Neural cell (in vitro differentiated cells): ENCODE results near the gene FTCD. TPM values are rescaled to one million over a fixed set of nuclear protein-coding genes. Genes with fewer than 3 reads are reported as not detected.

Source experiments
- H2AFZ ChIP-seq: fragments of 200-600, 300-800 bp; sonication (generic), shearing (Covaris generic); 2 replicates; pipeline ENCODE4 v1.6.0; 2014; ENCODE audit warnings: low read depth, mild to moderate bottlenecking, antibody characterized with exemption, low read length, moderate library complexity
- H3F3A ChIP-seq: fragments of 200-600 bp; shearing (Covaris generic); 2 replicates; pipeline ENCODE4 v1.6.1; 2016; ENCODE audit warnings: mild to moderate bottlenecking, moderate library complexity, mixed read lengths, antibody characterized with exemption, low read length; ENCODE audit not compliant: insufficient read depth, poor library complexity, severe bottlenecking
- H3K27ac ChIP-seq: fragments of 200-600, 300-800 bp; sonication (generic), shearing (Covaris generic); 2 replicates; pipeline ENCODE4 v1.5.1; 2014; ENCODE audit warnings: mild to moderate bottlenecking, low read length, moderate library complexity
- H3K27me3 ChIP-seq: fragments of 300-800, 200-600 bp; sonication (generic), shearing (Covaris generic); 2 replicates; pipeline ENCODE4 v1.6.0; 2014; ENCODE audit warnings: mild to moderate bottlenecking, low read depth, low read length, moderate library complexity; ENCODE audit not compliant: insufficient read depth
- H3K36me3 ChIP-seq: fragments of 300-800, 200-600 bp; sonication (generic), shearing (Covaris generic); 2 replicates; pipeline ENCODE4 v1.5.1; 2014; ENCODE audit warnings: mild to moderate bottlenecking, antibody characterized with exemption, low read length, moderate library complexity; ENCODE audit not compliant: insufficient read depth
- H3K4me2 ChIP-seq: fragments of 300-800, 200-600 bp; sonication (generic), shearing (Covaris generic); 2 replicates; pipeline ENCODE4 v1.6.0; 2014; ENCODE audit warnings: mild to moderate bottlenecking, low read length
- H3K4me3 ChIP-seq: fragments of 300-800, 200-600 bp; sonication (generic), shearing (Covaris generic); 2 replicates; pipeline ENCODE4 v1.5.1; 2014; ENCODE audit warnings: mild to moderate bottlenecking, low read length, moderate library complexity
- H3K79me2 ChIP-seq: fragments of 200-600 bp; shearing (Covaris generic); replicated peaks from 2 replicates; pipeline ENCODE4 v1.6.0; 2014; ENCODE audit warnings: mild to moderate bottlenecking, low read length, moderate library complexity; ENCODE audit not compliant: insufficient read depth
- H3K9ac ChIP-seq: fragments of 300-800, 200-600 bp; sonication (generic), shearing (Covaris generic); 2 replicates; pipeline ENCODE4 v1.6.1; 2016; ENCODE audit warnings: mild to moderate bottlenecking, low read length, mixed read lengths
- H3K9me2 ChIP-seq: fragments of 200-600 bp; shearing (Covaris generic); 2 replicates; pipeline ENCODE4 v1.6.1; 2016; ENCODE audit warnings: mild to moderate bottlenecking, low read length, mixed read lengths; ENCODE audit not compliant: insufficient read depth
- H3K9me3 ChIP-seq: fragments of 200-600, 300-800 bp; sonication (generic), shearing (Covaris generic); 2 replicates; pipeline ENCODE4 v1.6.1; 2016; ENCODE audit warnings: mild to moderate bottlenecking, mixed run types, low read length, moderate library complexity, mixed read lengths
- H4K20me1 ChIP-seq: fragments of 200-600 bp; shearing (Covaris generic); 2 replicates; pipeline ENCODE4 v1.6.1; 2016; ENCODE audit warnings: mild to moderate bottlenecking, mixed run types; ENCODE audit not compliant: insufficient read depth
- CTCF ChIP-seq: fragments of 450-650 bp; IDR thresholded peaks from 2 replicates; pipeline ENCODE4 v1.5.1; 2014; ENCODE audit warnings: antibody characterized with exemption, mild to moderate bottlenecking, moderate library complexity; ENCODE audit not compliant: poor library complexity, severe bottlenecking
- EP300 ChIP-seq: fragments of 450-650 bp; conservative IDR thresholded peaks from 2 replicates; pipeline ENCODE4 v1.6.1; 2014; ENCODE audit warnings: antibody characterized with exemption, mild to moderate bottlenecking, moderate library complexity; ENCODE audit not compliant: poor library complexity, severe bottlenecking
- EZH2 ChIP-seq: fragments of 200-600, 300-800 bp; shearing (Covaris generic), sonication (generic); IDR thresholded peaks from 2 replicates; pipeline ENCODE4 v1.6.1; 2014; ENCODE audit warnings: antibody characterized with exemption, low read length, borderline replicate concordance, mild to moderate bottlenecking; ENCODE audit not compliant: insufficient read depth, poor library complexity, severe bottlenecking
- MXI1 ChIP-seq: fragments of 450-650 bp; conservative IDR thresholded peaks from 2 replicates; pipeline ENCODE4 v1.6.1; 2014; ENCODE audit warnings: antibody characterized with exemption, mild to moderate bottlenecking; ENCODE audit not compliant: poor library complexity, severe bottlenecking
- POLR2AphosphoS5 ChIP-seq: IDR thresholded peaks from 2 replicates; pipeline ENCODE4 v1.6.1; 2012
- RAD21 ChIP-seq: fragments of 450-650 bp; conservative IDR thresholded peaks from 2 replicates; pipeline ENCODE4 v1.6.1; 2014; ENCODE audit warnings: antibody characterized with exemption, mild to moderate bottlenecking, moderate library complexity
- SMC3 ChIP-seq: fragments of 450-650 bp; conservative IDR thresholded peaks from 2 replicates; pipeline ENCODE4 v1.6.1; 2014; ENCODE audit warnings: antibody characterized with exemption, mild to moderate bottlenecking, moderate library complexity; ENCODE audit not compliant: poor library complexity
- TAF1 ChIP-seq: IDR thresholded peaks from 2 replicates; pipeline ENCODE4 v1.6.1; 2012; ENCODE audit warnings: low read depth
- polyA plus RNA-seq: library from polyadenylated mRNA; depleted of rRNA; stranded (reverse); fragments of >200 nt; gene quantifications from 2 replicates; pipeline ENCODE4 v1.2.3, GENCODE V29; 2014
- TF ChIP-seq, protein P1 (sequence below): IDR thresholded peaks from 2 replicates; pipeline ENCODE4 v1.6.1; 2012; ENCODE audit warnings: borderline replicate concordance

FTCD gene
- polyA plus RNA-seq, 1 donor from 2014 or later: 2.0 TPM

DNA sequence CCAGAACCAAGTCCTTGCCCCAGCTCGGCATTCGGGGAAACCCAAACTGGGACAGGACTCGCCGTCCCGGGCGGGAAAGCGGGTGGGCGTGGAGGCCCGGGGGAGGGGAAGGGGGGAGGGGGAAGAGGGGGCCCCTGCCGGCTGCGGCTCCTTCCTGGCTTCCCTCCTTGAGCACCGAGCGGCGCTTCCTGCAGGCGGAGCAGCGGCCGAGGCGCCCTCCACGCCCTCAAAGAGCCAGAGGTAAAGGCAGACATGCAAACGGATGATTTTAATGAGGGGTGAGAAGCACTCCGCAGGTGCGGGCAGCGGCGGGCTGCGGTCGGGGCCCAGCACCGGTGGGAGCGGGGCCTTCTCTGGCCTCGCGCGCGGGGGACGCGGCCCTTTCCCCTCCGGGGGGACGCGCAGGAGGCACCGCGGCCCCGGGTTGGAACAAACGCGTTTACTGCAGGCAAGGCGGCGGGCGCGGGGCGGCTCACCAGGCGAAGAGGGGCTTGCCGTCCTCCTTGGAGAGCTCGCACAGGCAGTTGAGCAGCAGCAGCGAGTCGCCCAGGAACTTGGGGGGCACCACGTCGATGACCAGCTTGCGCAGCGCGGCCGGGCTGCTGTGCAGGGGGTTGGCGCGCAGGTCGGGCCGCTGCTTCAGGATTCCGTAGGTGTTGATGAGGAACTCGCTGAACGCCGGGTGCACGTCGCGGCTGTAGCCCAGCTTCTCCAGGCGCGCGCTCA, 5.7 kb upstream of the FTCD start:
- no peak overlapping the region for H2AFZ ChIP-seq

GRCh38 chr21:46160657-46160906, 5.2 kb upstream of the FTCD start:
- Histone ChIP-seq H2AFZ (no peak overlapping the region), H3K79me2 (no peaks in the 10 kb centered on the region), H3K9ac (no peak overlapping the region), H3K27ac (no peak overlapping the region), H4K20me1 (no peaks in the 10 kb centered on the region), H3K36me3 (no peaks in the 10 kb centered on the region), H3K9me2 (no peaks in the 10 kb centered on the region), H3K9me3 (peaks cover 4% of the 10 kb centered on the region), H3K27me3 (no peaks in the 10 kb centered on the region), H3K4me2 (no peak overlapping the region), H3F3A (no peaks in the 10 kb centered on the region), H3K4me3 (no peak overlapping the region)
- TF ChIP-seq, protein P1, sequence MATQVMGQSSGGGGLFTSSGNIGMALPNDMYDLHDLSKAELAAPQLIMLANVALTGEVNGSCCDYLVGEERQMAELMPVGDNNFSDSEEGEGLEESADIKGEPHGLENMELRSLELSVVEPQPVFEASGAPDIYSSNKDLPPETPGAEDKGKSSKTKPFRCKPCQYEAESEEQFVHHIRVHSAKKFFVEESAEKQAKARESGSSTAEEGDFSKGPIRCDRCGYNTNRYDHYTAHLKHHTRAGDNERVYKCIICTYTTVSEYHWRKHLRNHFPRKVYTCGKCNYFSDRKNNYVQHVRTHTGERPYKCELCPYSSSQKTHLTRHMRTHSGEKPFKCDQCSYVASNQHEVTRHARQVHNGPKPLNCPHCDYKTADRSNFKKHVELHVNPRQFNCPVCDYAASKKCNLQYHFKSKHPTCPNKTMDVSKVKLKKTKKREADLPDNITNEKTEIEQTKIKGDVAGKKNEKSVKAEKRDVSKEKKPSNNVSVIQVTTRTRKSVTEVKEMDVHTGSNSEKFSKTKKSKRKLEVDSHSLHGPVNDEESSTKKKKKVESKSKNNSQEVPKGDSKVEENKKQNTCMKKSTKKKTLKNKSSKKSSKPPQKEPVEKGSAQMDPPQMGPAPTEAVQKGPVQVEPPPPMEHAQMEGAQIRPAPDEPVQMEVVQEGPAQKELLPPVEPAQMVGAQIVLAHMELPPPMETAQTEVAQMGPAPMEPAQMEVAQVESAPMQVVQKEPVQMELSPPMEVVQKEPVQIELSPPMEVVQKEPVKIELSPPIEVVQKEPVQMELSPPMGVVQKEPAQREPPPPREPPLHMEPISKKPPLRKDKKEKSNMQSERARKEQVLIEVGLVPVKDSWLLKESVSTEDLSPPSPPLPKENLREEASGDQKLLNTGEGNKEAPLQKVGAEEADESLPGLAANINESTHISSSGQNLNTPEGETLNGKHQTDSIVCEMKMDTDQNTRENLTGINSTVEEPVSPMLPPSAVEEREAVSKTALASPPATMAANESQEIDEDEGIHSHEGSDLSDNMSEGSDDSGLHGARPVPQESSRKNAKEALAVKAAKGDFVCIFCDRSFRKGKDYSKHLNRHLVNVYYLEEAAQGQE: no peak
- TF ChIP-seq TAF1 (no peak), CTCF (no peak), EZH2 (no peak), RAD21 (no peak), MXI1 (no peak), POLR2AphosphoS5 (no peak), SMC3 (no peak), EP300 (no peak)

More for the DNA sequence above, 5.7 kb upstream of the FTCD start:
- Histone ChIP-seq H3F3A (no peaks in the 10 kb centered on the region), H3K9ac (no peak overlapping the region), H3K4me3 (no peak overlapping the region), H3K9me2 (no peaks in the 10 kb centered on the region), H3K9me3 (peaks cover 4% of the 10 kb centered on the region), H3K79me2 (no peaks in the 10 kb centered on the region), H3K4me2 (no peak overlapping the region), H3K27ac (no peak overlapping the region), H3K36me3 (no peaks in the 10 kb centered on the region), H4K20me1 (no peaks in the 10 kb centered on the region), H3K27me3 (no peaks in the 10 kb centered on the region)
- no peak for TF ChIP-seq CTCF
- TF ChIP-seq EP300: no peak
- no peak for TF ChIP-seq RAD21
- no peak for TF ChIP-seq SMC3
- TF ChIP-seq, protein P1: no peak
- TF ChIP-seq EZH2: no peak
- no peak for TF ChIP-seq TAF1
- TF ChIP-seq POLR2AphosphoS5: no peak
- TF ChIP-seq MXI1: no peak
